Mesothelial cell of epicardium (in vitro differentiated cells): ENCODE data around the gene MAP7D2. TPM values are rescaled to one million over a fixed set of nuclear protein-coding genes. Genes with fewer than 3 reads are reported as not detected.
"Not testable (repeated sequence)": the region's sequence is repeated elsewhere in the genome, so short reads cannot be mapped to it uniquely, and the experiment has no call there.

Experiments
- DNase-seq, 2 experiments: peaks; one replicate each; pipeline ENCODE4 v3.0.0; 2021; ENCODE audit warnings: low spot score in 2 of 2; ENCODE audit not compliant: unreplicated experiment in 2 of 2
- H3K27ac Mint-ChIP-seq: 2 replicates; pipeline ENCODE4 v1.8.0; 2021; ENCODE audit warnings: mixed read lengths
- H3K27me3 Mint-ChIP-seq: 2 replicates; pipeline ENCODE4 v1.8.0; 2021; ENCODE audit warnings: low read depth, mixed read lengths
- H3K36me3 Mint-ChIP-seq: 2 replicates; pipeline ENCODE4 v1.8.0; 2021; ENCODE audit warnings: mixed read lengths
- H3K4me1 Mint-ChIP-seq: 2 replicates; pipeline ENCODE4 v1.8.0; 2021; ENCODE audit warnings: mixed read lengths
- H3K4me3 Mint-ChIP-seq: 2 replicates; pipeline ENCODE4 v1.8.0; 2021; ENCODE audit warnings: mild to moderate bottlenecking, moderate library complexity, mixed read lengths
- H3K9me3 Mint-ChIP-seq: 2 replicates; pipeline ENCODE4 v1.8.0; 2021; ENCODE audit warnings: mixed read lengths
- CTCF ChIP-seq: fragments of 200-600 bp; sonication (generic); IDR thresholded peaks from one replicate; pipeline ENCODE4 v1.5.0; 2021; ENCODE audit warnings: antibody characterized with exemption; ENCODE audit not compliant: unreplicated experiment
- total RNA-seq: library from RNA; stranded (reverse); gene quantifications from 3 replicates; pipeline ENCODE4 v1.2.1, GENCODE V29; 2021

The MAP7D2 gene
- total RNA-seq, 1 donor from 2014 or later = 1.3 TPM

- Mint-ChIP-seq H3K4me1 (peaks cover 14% of the 10 kb centered on the region), H3K27ac (peak overlapping the region; percentile 76), H3K27me3 (no peaks in the 10 kb centered on the region), H3K4me3 (peak overlapping the region; percentile 89), H3K9me3 (peaks cover 15% of the 10 kb centered on the region), H3K36me3 (peaks cover 8% of the 10 kb centered on the region)
- TF ChIP-seq CTCF = no peak
- DNase-seq = no peak
Observed at GRCh38 chrX:20139966-20140365, 23.3 kb upstream of the MAP7D2 start.

- Mint-ChIP-seq H3K4me3 (no peak overlapping the region), H3K27me3 (no peaks in the 10 kb centered on the region), H3K36me3 (peaks cover 10% of the 10 kb centered on the region), H3K4me1 (peaks cover 14% of the 10 kb centered on the region), H3K9me3 (peaks cover 10% of the 10 kb centered on the region), H3K27ac (no peak overlapping the region)
- DNase-seq = no peak
- no peak for TF ChIP-seq CTCF
Observed at GRCh38 chrX:20135944-20136343, 19.2 kb upstream of the MAP7D2 start.

- Mint-ChIP-seq H3K4me3 (no peak overlapping the region), H3K9me3 (peaks cover 10% of the 10 kb centered on the region), H3K27ac (no peak overlapping the region), H3K27me3 (no peaks in the 10 kb centered on the region), H3K36me3 (peaks cover 12% of the 10 kb centered on the region), H3K4me1 (no peaks in the 10 kb centered on the region)
- no peak for DNase-seq
- TF ChIP-seq CTCF = no peak
Observed at GRCh38 chrX:20132666-20133065, 16.0 kb upstream of the MAP7D2 start.

- TF ChIP-seq CTCF = no peak
- no peak for DNase-seq
- no peaks in the 10 kb centered on the region for H3K4me1 Mint-ChIP-seq
- no peak overlapping the region for H3K4me3 Mint-ChIP-seq
- H3K9me3 Mint-ChIP-seq = peaks cover 3% of the 10 kb centered on the region
- H3K36me3 Mint-ChIP-seq = peaks cover 9% of the 10 kb centered on the region
- no peaks in the 10 kb centered on the region for H3K27me3 Mint-ChIP-seq
- no peak overlapping the region for H3K27ac Mint-ChIP-seq
Observed at GRCh38 chrX:20130357-20130756, 13.7 kb upstream of the MAP7D2 start.

- Mint-ChIP-seq H3K27ac (no peak overlapping the region), H3K9me3 (peaks cover 3% of the 10 kb centered on the region), H3K36me3 (peaks cover 9% of the 10 kb centered on the region), H3K27me3 (no peaks in the 10 kb centered on the region), H3K4me3 (no peak overlapping the region), H3K4me1 (no peaks in the 10 kb centered on the region)
- TF ChIP-seq CTCF = no peak
- no peak for DNase-seq
Observed at GRCh38 chrX:20129547-20129946, 12.8 kb upstream of the MAP7D2 start.

GRCh38 chrX:20128670-20129069 is 12.0 kb upstream of the MAP7D2 start:
- H3K9me3 Mint-ChIP-seq = peaks cover 7% of the 10 kb centered on the region
- no peak for DNase-seq
- H3K27me3 Mint-ChIP-seq = no peaks in the 10 kb centered on the region
- TF ChIP-seq CTCF = no peak
- H3K36me3 Mint-ChIP-seq = peaks cover 9% of the 10 kb centered on the region
- no peak overlapping the region for H3K27ac Mint-ChIP-seq
- H3K4me3 Mint-ChIP-seq = no peak overlapping the region
- no peaks in the 10 kb centered on the region for H3K4me1 Mint-ChIP-seq

GRCh38 chrX:20127440-20127839 is 10.7 kb upstream of the MAP7D2 start:
- H3K9me3 Mint-ChIP-seq, H3K27ac Mint-ChIP-seq, DNase-seq, H3K4me3 Mint-ChIP-seq, H3K4me1 Mint-ChIP-seq, H3K36me3 Mint-ChIP-seq, H3K27me3 Mint-ChIP-seq: not testable (repeated sequence)

GRCh38 chrX:20126833-20127232 is 10.1 kb upstream of the MAP7D2 start:
- not testable (repeated sequence) for H3K27me3 Mint-ChIP-seq, H3K4me1 Mint-ChIP-seq, H3K9me3 Mint-ChIP-seq, DNase-seq, H3K36me3 Mint-ChIP-seq, H3K4me3 Mint-ChIP-seq, H3K27ac Mint-ChIP-seq
